ENCODE data around the gene PCGF6.
"Not testable (repeated sequence)": the region's sequence is repeated elsewhere in the genome, so short reads cannot be mapped to it uniquely, and the experiment has no call there.

PCGF6 gene

DNA sequence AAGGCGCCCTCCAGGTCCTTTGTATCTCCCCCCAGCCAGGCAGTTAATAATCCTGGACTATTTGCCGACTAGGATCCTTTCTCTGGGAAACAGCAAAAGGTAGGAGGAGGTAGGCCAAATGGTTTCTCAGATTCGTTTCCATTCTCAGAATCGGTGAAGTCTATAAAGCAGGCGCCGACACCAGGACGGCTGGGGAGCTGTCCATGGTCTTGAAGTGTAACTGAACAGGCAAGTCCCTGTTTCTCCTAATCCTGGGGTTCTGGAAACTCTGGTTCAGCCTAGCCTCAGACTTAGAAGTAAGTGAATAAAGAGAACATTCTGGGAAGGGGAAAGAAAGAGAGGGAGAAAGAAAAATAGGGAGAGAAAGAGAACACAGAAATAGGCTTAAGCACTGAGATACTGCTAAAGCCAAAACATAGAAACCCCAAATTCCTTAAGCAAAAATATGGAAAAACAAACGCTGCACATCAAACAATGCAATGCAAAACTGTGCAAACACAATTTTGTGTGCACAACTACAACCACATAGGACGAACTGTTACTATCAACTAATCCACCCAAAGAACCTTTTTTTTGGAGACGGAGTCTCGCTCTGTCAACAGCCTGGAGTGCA is 85.1 kb downstream of the PCGF6 start:
- H3K4me2 ChIP-seq (ENCODE audit: low read length), result no peak overlapping the region
- H4K20me1 ChIP-seq (ENCODE audit: insufficient read depth, low read length), result no peaks in the 10 kb centered on the region
- H3K36me3 ChIP-seq (ENCODE audit: insufficient read depth, low read length), result no peaks in the 10 kb centered on the region
- H3K4me3 ChIP-seq (ENCODE audit: low read depth, low read length, poor library complexity, severe bottlenecking), result no peak overlapping the region
- no peaks in the 10 kb centered on the region for H3K4me1 ChIP-seq (ENCODE audit: insufficient read depth, low read length, severe bottlenecking)
- H3K9me3 ChIP-seq (ENCODE audit: low read length), result no peaks in the 10 kb centered on the region
- H2AFZ ChIP-seq (ENCODE audit: low read length), result no peak overlapping the region
- H3K9me2 ChIP-seq (ENCODE audit: low read depth, low read length), result no peaks in the 10 kb centered on the region
- H3K79me2 ChIP-seq (ENCODE audit: insufficient read depth, low read length), result no peaks in the 10 kb centered on the region
- no peaks in the 10 kb centered on the region for H3K27me3 ChIP-seq (ENCODE audit: insufficient read depth, low read length)
- H3K27ac ChIP-seq (ENCODE audit: low read depth, low read length, poor library complexity, severe bottlenecking), result no peak overlapping the region
- TF ChIP-seq EZH2 (IDR thresholded peaks at IDR 0.05; ENCODE audit: borderline replicate concordance, low read length), result no peak
- TF ChIP-seq, protein P1, sequence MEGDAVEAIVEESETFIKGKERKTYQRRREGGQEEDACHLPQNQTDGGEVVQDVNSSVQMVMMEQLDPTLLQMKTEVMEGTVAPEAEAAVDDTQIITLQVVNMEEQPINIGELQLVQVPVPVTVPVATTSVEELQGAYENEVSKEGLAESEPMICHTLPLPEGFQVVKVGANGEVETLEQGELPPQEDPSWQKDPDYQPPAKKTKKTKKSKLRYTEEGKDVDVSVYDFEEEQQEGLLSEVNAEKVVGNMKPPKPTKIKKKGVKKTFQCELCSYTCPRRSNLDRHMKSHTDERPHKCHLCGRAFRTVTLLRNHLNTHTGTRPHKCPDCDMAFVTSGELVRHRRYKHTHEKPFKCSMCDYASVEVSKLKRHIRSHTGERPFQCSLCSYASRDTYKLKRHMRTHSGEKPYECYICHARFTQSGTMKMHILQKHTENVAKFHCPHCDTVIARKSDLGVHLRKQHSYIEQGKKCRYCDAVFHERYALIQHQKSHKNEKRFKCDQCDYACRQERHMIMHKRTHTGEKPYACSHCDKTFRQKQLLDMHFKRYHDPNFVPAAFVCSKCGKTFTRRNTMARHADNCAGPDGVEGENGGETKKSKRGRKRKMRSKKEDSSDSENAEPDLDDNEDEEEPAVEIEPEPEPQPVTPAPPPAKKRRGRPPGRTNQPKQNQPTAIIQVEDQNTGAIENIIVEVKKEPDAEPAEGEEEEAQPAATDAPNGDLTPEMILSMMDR (IDR thresholded peaks at IDR 0.05; ENCODE audit: low read length), result no peak
- no peaks in the 10 kb centered on the region for H3F3A ChIP-seq (ENCODE audit: insufficient read depth, low read length)
- H3K9ac ChIP-seq (ENCODE audit: low read length), result no peak overlapping the region

DNA sequence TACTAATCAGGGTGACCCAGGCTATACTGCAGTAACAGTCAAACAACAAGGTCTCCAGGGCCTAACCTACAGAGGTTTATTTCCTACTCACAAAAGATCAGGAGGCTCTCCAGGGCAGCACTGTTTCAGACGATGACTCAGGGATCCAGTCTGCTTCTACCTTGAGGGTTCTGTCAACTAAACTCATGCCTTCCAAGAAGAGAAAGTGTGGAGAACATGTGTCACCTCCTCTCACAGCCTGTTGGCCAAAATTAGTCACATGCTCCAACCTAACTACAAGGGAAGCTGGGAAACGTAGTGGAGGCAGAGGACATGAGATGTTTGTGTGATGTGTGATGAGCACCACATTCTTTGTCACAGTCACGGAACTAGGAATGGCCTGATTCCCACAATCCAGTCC is 88.7 kb downstream of the PCGF6 start:
- Histone ChIP-seq H3K4me3 (ENCODE audit: low read depth, low read length, poor library complexity, severe bottlenecking) (no peak overlapping the region), H3K27me3 (ENCODE audit: insufficient read depth, low read length) (no peaks in the 10 kb centered on the region), H3K9me2 (ENCODE audit: low read depth, low read length) (no peaks in the 10 kb centered on the region), H3K27ac (ENCODE audit: low read depth, low read length, poor library complexity, severe bottlenecking) (no peak overlapping the region), H3K9ac (ENCODE audit: low read length) (no peak overlapping the region), H3K9me3 (ENCODE audit: low read length) (no peaks in the 10 kb centered on the region), H3K36me3 (ENCODE audit: insufficient read depth, low read length) (no peaks in the 10 kb centered on the region), H3K4me2 (ENCODE audit: low read length) (no peak overlapping the region), H3K79me2 (ENCODE audit: insufficient read depth, low read length) (no peaks in the 10 kb centered on the region), H2AFZ (ENCODE audit: low read length) (no peak overlapping the region), H3F3A (ENCODE audit: insufficient read depth, low read length) (no peaks in the 10 kb centered on the region), H3K4me1 (ENCODE audit: insufficient read depth, low read length, severe bottlenecking) (no peaks in the 10 kb centered on the region), H4K20me1 (ENCODE audit: insufficient read depth, low read length) (no peaks in the 10 kb centered on the region)
- TF ChIP-seq, protein P1 (IDR thresholded peaks at IDR 0.05; ENCODE audit: low read length), result no peak

DNA sequence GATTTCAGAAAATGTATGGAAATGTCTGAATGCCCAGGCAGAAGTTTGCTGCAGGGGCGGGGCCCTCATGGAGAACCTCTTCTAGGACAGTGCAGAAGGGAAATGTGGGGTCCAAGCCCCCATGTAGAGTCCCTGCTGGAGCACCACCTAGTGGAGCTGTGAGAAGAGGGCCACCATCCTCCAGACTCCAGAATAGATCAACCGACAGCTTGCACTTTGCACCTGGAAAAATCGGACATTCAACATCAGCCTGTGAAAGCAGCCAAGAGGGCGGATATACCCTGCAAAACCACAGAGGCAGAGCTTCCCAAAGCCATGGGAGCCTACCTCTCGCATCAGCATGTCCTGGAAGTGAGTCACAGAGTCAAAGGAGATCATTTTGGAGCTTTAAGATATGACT is 91.0 kb downstream of the PCGF6 start:
- Histone ChIP-seq H3K4me2 (ENCODE audit: low read length) (no peak overlapping the region), H3F3A (ENCODE audit: insufficient read depth, low read length) (no peaks in the 10 kb centered on the region), H3K4me1 (ENCODE audit: insufficient read depth, low read length, severe bottlenecking) (no peaks in the 10 kb centered on the region), H3K9me2 (ENCODE audit: low read depth, low read length) (no peaks in the 10 kb centered on the region), H3K36me3 (ENCODE audit: insufficient read depth, low read length) (no peaks in the 10 kb centered on the region), H4K20me1 (ENCODE audit: insufficient read depth, low read length) (no peaks in the 10 kb centered on the region), H3K4me3 (ENCODE audit: low read depth, low read length, poor library complexity, severe bottlenecking) (no peak overlapping the region), H3K27me3 (ENCODE audit: insufficient read depth, low read length) (no peaks in the 10 kb centered on the region), H3K9me3 (ENCODE audit: low read length) (no peaks in the 10 kb centered on the region), H3K27ac (ENCODE audit: low read depth, low read length, poor library complexity, severe bottlenecking) (no peak overlapping the region), H2AFZ (ENCODE audit: low read length) (no peak overlapping the region), H3K9ac (ENCODE audit: low read length) (no peak overlapping the region), H3K79me2 (ENCODE audit: insufficient read depth, low read length) (no peaks in the 10 kb centered on the region)
- no peak for TF ChIP-seq EZH2 (IDR thresholded peaks at IDR 0.05; ENCODE audit: borderline replicate concordance, low read length)
- TF ChIP-seq, protein P1 (IDR thresholded peaks at IDR 0.05; ENCODE audit: low read length), result no peak

DNA sequence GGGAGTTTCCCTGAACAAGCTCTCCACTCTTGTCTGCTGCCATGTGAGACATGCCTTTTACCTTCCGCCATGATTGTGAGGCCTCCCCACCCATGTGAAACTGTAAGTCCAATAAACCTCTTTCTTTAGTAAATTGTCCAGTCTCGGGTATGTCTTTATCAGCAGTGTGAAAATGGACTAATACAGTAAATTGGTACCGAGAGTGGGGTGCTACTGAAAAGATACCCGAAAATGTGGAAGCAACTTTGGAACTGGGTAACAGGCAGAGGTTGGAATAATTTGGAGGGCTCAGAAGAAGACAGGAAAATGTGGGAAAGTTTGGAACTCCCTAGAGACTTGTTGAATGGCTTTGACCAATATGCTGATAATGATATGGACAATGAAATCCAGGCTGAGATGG is 92.0 kb downstream of the PCGF6 start:
- H3K27ac ChIP-seq (ENCODE audit: low read depth, low read length, poor library complexity, severe bottlenecking); H3K9ac ChIP-seq (ENCODE audit: low read length); H3K4me3 ChIP-seq (ENCODE audit: low read depth, low read length, poor library complexity, severe bottlenecking); H3K79me2 ChIP-seq (ENCODE audit: insufficient read depth, low read length); H4K20me1 ChIP-seq (ENCODE audit: insufficient read depth, low read length); H2AFZ ChIP-seq (ENCODE audit: low read length); H3F3A ChIP-seq (ENCODE audit: insufficient read depth, low read length); H3K4me2 ChIP-seq (ENCODE audit: low read length); H3K36me3 ChIP-seq (ENCODE audit: insufficient read depth, low read length); H3K9me2 ChIP-seq (ENCODE audit: low read depth, low read length); H3K9me3 ChIP-seq (ENCODE audit: low read length); H3K27me3 ChIP-seq (ENCODE audit: insufficient read depth, low read length); H3K4me1 ChIP-seq (ENCODE audit: insufficient read depth, low read length, severe bottlenecking): not testable (repeated sequence)
